ENCODE results near the gene TRIM42.

DNA sequence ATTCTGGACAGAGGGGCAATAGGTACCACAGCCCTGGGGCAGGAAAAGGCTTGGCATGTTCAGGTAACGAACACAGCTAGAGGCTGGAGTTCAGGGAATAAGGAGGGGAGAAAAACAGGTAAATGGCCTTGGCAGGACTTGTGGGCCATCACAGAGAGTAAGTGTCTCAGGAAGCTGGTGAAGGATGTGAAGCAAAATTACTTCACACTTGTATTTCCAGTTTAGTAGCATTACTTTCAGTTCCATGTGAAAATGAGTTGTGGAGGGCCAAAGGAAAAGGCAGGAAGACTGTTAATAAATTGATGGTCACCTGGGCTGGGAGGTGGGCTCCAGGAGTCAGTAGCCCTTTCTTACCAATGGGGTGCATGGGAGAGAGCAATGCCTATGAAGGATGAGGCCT lies 25.6 kb downstream of the TRIM42 start:
- TF ChIP-seq, protein P1, sequence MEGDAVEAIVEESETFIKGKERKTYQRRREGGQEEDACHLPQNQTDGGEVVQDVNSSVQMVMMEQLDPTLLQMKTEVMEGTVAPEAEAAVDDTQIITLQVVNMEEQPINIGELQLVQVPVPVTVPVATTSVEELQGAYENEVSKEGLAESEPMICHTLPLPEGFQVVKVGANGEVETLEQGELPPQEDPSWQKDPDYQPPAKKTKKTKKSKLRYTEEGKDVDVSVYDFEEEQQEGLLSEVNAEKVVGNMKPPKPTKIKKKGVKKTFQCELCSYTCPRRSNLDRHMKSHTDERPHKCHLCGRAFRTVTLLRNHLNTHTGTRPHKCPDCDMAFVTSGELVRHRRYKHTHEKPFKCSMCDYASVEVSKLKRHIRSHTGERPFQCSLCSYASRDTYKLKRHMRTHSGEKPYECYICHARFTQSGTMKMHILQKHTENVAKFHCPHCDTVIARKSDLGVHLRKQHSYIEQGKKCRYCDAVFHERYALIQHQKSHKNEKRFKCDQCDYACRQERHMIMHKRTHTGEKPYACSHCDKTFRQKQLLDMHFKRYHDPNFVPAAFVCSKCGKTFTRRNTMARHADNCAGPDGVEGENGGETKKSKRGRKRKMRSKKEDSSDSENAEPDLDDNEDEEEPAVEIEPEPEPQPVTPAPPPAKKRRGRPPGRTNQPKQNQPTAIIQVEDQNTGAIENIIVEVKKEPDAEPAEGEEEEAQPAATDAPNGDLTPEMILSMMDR (IDR thresholded peaks at IDR 0.05) = no peak
- no peak for TF ChIP-seq POLR2A (IDR thresholded peaks at IDR 0.05)

Data from tibial nerve (tissue), 3 donors.